HG03575 (cell line): ENCODE results near the gene ASTL.
"Not testable (repeated sequence)": the region's sequence is repeated elsewhere in the genome, so short reads cannot be mapped to it uniquely, and the experiment has no call there.

Experiments used
- ATAC-seq: cut with Tn5 transposase; IDR thresholded peaks from one replicate; pipeline ENCODE4 v1.9.1; 2021; ENCODE audit not compliant: unreplicated experiment, insufficient number of reproducible peaks, low FRiP score; ENCODE audit errors: extremely low read depth

The ASTL gene

GRCh38 chr2:96161898-96162297 lies 23.6 kb upstream of the ASTL start:
- no peak for ATAC-seq

GRCh38 chr2:96160366-96160765 lies 22.1 kb upstream of the ASTL start:
- not testable (repeated sequence) for ATAC-seq

GRCh38 chr2:96159084-96159830 lies 21.0 kb upstream of the ASTL start:
- no peak for ATAC-seq

GRCh38 chr2:96158554-96158940 lies 20.2 kb upstream of the ASTL start:
- ATAC-seq, result no peak

- ATAC-seq, result no peak
These were observed 19.6 kb upstream of the ASTL start for GRCh38 chr2:96157649-96158553.

GRCh38 chr2:96156926-96157648 lies 18.8 kb upstream of the ASTL start:
- no peak for ATAC-seq

- no peak for ATAC-seq
These were observed 17.9 kb upstream of the ASTL start for GRCh38 chr2:96156011-96156820.

- no peak for ATAC-seq
These were observed 16.4 kb upstream of the ASTL start for GRCh38 chr2:96154506-96155380.

- ATAC-seq, result no peak
These were observed 15.7 kb upstream of the ASTL start for GRCh38 chr2:96153991-96154431.

GRCh38 chr2:96153291-96153713 lies 15.0 kb upstream of the ASTL start:
- ATAC-seq, result no peak

GRCh38 chr2:96152304-96153161 lies 14.2 kb upstream of the ASTL start:
- ATAC-seq, result no peak

- no peak for ATAC-seq
These were observed 13.4 kb upstream of the ASTL start for GRCh38 chr2:96151595-96152303.

- no peak for ATAC-seq
These were observed 12.7 kb upstream of the ASTL start for GRCh38 chr2:96150791-96151594.

- ATAC-seq, result no peak
These were observed 11.8 kb upstream of the ASTL start for GRCh38 chr2:96150007-96150640.
